ENCODE measurements around the gene LEMD2.

Gene LEMD2

GRCh38 chr6:33819021-33819420 lies 30.1 kb upstream of the LEMD2 start:
- DNase-seq (ENCODE audit: low read depth in 2 of 2): no peak

- DNase-seq (ENCODE audit: low read depth in 2 of 2): no peak
Measured at GRCh38 chr6:33818293-33818692, 29.4 kb upstream of the LEMD2 start.

- DNase-seq (ENCODE audit: low read depth in 2 of 2): no peak
Measured at GRCh38 chr6:33817489-33817888, 28.6 kb upstream of the LEMD2 start.

GRCh38 chr6:33816911-33817310 lies 28.0 kb upstream of the LEMD2 start:
- no peak for DNase-seq (ENCODE audit: low read depth in 2 of 2)

GRCh38 chr6:33815854-33816253 lies 26.9 kb upstream of the LEMD2 start:
- no peak for DNase-seq (ENCODE audit: low read depth in 2 of 2)

GRCh38 chr6:33813990-33814985 lies 25.4 kb upstream of the LEMD2 start:
- DNase-seq (ENCODE audit: low read depth in 2 of 2): no peak

GRCh38 chr6:33813246-33813904 lies 24.4 kb upstream of the LEMD2 start:
- DNase-seq (ENCODE audit: low read depth in 2 of 2): no peak

GRCh38 chr6:33812669-33813068 lies 23.7 kb upstream of the LEMD2 start:
- no peak for DNase-seq (ENCODE audit: low read depth in 2 of 2)

- DNase-seq (ENCODE audit: low read depth in 2 of 2): no peak
Measured at GRCh38 chr6:33809594-33809993, 20.7 kb upstream of the LEMD2 start.

GRCh38 chr6:33808641-33809180 lies 19.8 kb upstream of the LEMD2 start:
- no peak for DNase-seq (ENCODE audit: low read depth in 2 of 2)

- DNase-seq (ENCODE audit: low read depth in 2 of 2): no peak
Measured at GRCh38 chr6:33807606-33808005, 18.7 kb upstream of the LEMD2 start.

GRCh38 chr6:33806841-33807240 lies 17.9 kb upstream of the LEMD2 start:
- no peak for DNase-seq (ENCODE audit: low read depth in 2 of 2)

GRCh38 chr6:33803571-33804053 lies 14.7 kb upstream of the LEMD2 start, which contains the start of gene MLN:
TSS of gene MLN (minus strand) at chr6:33804003. CDS start at chr6:33801163, 2,840 bp downstream.
- DNase-seq (ENCODE audit: low read depth in 2 of 2): no peak

- no peak for DNase-seq (ENCODE audit: low read depth in 2 of 2)
Measured at GRCh38 chr6:33802186-33802958, 13.4 kb upstream of the LEMD2 start.

GRCh38 chr6:33801611-33802010 lies 12.7 kb upstream of the LEMD2 start:
- DNase-seq (ENCODE audit: low read depth in 2 of 2): no peak

- no peak for DNase-seq (ENCODE audit: low read depth in 2 of 2)
Measured at GRCh38 chr6:33800248-33800969, 11.5 kb upstream of the LEMD2 start.

GRCh38 chr6:33799454-33800113 lies 10.7 kb upstream of the LEMD2 start:
- no peak for DNase-seq (ENCODE audit: low read depth in 2 of 2)

GRCh38 chr6:33798343-33798848 lies 9.5 kb upstream of the LEMD2 start:
- DNase-seq (ENCODE audit: low read depth in 2 of 2): no peak

GRCh38 chr6:33797626-33798342 lies 8.9 kb upstream of the LEMD2 start:
- no peak for DNase-seq (ENCODE audit: low read depth in 2 of 2)

All from activated CD4-positive, alpha-beta T cell treated with anti-CD3 and anti-CD28 coated beads for 24 hours (primary cell).